ENCODE results near the gene CLDN3.

DNA sequence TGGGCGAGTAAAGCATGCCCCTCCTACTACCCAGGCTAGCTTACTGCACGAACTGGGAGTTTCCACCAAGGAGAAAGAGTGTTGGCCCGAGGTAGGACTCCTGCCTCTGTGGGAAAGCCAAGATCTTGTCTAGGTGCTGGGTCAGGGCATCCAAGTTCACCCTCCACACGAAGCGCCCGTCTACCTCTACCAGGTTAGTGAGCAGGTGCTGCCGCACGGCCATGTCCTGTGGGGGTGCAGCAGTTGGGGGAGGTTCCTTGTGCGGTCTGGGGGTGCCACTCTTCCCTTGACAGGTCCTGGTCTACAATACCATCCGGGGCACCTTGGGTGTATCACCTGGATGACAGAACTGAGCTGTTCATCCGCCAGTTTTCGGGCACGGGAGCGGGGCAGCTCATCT lies 33.2 kb downstream of the CLDN3 start:
- TF ChIP-seq, protein P1, sequence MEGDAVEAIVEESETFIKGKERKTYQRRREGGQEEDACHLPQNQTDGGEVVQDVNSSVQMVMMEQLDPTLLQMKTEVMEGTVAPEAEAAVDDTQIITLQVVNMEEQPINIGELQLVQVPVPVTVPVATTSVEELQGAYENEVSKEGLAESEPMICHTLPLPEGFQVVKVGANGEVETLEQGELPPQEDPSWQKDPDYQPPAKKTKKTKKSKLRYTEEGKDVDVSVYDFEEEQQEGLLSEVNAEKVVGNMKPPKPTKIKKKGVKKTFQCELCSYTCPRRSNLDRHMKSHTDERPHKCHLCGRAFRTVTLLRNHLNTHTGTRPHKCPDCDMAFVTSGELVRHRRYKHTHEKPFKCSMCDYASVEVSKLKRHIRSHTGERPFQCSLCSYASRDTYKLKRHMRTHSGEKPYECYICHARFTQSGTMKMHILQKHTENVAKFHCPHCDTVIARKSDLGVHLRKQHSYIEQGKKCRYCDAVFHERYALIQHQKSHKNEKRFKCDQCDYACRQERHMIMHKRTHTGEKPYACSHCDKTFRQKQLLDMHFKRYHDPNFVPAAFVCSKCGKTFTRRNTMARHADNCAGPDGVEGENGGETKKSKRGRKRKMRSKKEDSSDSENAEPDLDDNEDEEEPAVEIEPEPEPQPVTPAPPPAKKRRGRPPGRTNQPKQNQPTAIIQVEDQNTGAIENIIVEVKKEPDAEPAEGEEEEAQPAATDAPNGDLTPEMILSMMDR (IDR thresholded peaks at IDR 0.05) = no peak
- TF ChIP-seq POLR2A (IDR thresholded peaks at IDR 0.05) = no peak

All from suprapubic skin (tissue), 3 donors.